Left cardiac atrium (tissue), 4 donors: ENCODE results near the gene LHX8. TPM values are rescaled to one million over a fixed set of nuclear protein-coding genes. Genes with fewer than 3 reads are reported as not detected.
"Not testable (repeated sequence)": the region's sequence is repeated elsewhere in the genome, so short reads cannot be mapped to it uniquely, and the experiment has no call there.

Source experiments
- ATAC-seq, 2 donors: fragments of 200-7000 bp; cut with Tn5 transposase; one replicate each; pipeline ENCODE4 v1.9.1; 2020; ENCODE audit warnings: mild to moderate bottlenecking in 2 of 2, moderate library complexity in 2 of 2
- DNase-seq: peaks from one replicate; pipeline ENCODE4 v3.0.0-alpha.2; 2020
- intact Hi-C, 2 donors: fragments of 100-400 bp; cut with DNase I; formaldehyde crosslinking; loops; one replicate each; pipeline versions ENCODE4 v1.14.1 to v1.15.1; 2022 to 2023
- total RNA-seq, 2 donors: library from RNA; stranded (reverse); fragmentation: NEBNext Ultra II Directional; extraction: Animal tissue kit (Norgen Biotek cat#: 25700); gene quantifications; one replicate each; pipeline ENCODE4 v1.2.1, GENCODE V29; 2021
- donor health status: DM: no; HTN: yes; CAD: no.
- donor health status: DM: no; HTN: yes; CAD: no; lungs with severe emphysema.
- donor health status: DM: yes; HTN: yes; CAD: no.
- donor health status: Dilated cardiomyopathy.

Gene LHX8
- total RNA-seq, 2 donors from 2014 or later = not detected

DNA sequence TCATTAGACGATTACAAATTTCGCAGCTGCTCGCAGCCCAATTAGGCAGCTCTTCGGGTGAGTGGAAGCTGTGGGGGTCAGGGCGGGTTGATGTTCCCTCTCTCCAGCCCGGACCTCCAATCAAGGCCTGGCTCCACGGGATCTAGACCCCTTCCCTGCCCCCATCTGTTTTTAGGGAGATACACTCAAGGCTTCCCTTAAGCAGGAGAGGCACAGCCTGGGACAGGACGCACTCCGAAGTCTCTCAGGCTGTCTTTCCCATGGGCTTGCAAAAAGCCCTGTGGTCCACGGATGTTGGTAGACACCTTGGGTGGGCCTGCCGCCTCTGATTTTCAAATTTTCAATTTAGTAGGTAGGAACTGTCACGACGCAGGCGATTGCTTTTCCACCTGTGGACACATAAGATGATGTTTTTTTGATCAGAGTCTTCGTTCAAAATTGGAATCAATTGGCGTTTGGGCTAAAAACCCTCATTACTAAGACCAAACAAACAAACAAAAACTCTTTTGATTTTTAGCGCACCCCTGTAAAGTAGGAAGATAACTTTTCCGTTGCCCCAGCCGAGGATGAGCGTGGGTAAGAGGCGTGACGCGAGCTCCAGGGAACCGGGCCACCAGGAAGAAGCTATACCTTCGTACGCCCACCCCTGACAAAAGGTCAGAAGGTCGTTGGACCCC lies 2.5 kb upstream of the LHX8 start:
- no peak for DNase-seq
- no peak for ATAC-seq
- intact Hi-C loops = no loop called here

DNA sequence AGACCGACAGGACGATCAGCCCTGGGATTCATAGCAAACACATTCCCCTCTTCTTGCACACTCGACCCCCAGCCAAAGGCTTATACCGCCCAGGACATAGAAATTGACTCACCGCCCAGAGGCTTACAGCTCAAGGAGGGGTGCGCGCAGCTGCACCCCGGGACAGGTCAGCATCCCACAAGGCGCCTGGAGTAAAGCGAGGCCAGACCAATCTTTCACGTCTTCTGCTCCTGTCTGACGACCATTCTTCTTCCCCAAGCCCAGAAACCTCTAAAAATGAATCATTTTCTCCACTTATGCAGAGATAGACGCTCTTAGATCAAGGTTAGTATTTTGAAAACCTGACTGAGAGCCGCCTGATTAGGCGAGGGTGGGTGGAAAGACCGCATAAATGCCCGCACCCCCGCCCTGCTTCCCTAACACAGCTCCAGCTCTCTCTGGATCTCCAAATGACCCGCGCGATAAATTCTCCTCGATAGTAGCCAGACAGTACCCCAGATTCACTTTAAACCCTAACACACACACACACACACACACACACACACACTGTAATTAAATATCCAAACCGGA lies 1.9 kb upstream of the LHX8 start:
- intact Hi-C loops = no loop called here
- no peak for DNase-seq
- no peak for ATAC-seq

DNA sequence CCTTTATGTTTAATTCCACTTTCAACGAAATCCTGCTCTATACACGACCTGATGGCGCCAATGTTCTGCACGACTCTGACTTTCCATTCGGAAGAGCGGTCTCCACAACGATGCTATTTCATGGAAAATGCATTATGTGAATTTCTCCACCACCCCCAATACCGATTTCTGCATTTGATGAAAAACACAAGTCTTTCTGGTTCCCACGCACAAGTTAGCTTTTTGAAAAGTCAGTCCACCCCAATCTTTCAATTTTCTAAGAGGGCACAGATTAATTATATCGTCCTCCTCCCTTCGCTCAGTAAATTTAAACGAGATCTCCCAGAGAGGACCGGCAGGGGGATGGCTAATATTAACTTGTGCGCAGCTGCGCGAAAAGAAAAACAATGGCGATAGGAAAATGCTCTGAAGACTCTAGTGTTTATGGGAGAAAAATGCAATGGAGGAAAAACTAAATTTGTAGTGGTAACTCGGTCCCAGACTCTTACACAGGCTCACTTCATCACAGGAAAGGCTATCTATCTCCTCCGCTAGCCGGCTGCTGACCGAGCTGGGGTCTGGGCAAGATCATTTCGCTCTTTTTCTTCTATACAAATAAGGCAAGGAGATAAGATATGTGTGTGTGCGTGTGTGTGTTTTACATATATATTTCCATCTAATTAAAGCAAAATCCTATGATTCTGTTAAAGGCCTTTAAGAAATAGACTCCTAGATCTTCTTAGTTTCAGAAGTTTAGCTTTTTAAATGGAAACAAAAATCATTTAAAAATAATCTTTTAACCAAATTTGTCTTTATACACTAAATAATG lies 1.2 kb upstream of the LHX8 start:
- ATAC-seq = no peak

DNA sequence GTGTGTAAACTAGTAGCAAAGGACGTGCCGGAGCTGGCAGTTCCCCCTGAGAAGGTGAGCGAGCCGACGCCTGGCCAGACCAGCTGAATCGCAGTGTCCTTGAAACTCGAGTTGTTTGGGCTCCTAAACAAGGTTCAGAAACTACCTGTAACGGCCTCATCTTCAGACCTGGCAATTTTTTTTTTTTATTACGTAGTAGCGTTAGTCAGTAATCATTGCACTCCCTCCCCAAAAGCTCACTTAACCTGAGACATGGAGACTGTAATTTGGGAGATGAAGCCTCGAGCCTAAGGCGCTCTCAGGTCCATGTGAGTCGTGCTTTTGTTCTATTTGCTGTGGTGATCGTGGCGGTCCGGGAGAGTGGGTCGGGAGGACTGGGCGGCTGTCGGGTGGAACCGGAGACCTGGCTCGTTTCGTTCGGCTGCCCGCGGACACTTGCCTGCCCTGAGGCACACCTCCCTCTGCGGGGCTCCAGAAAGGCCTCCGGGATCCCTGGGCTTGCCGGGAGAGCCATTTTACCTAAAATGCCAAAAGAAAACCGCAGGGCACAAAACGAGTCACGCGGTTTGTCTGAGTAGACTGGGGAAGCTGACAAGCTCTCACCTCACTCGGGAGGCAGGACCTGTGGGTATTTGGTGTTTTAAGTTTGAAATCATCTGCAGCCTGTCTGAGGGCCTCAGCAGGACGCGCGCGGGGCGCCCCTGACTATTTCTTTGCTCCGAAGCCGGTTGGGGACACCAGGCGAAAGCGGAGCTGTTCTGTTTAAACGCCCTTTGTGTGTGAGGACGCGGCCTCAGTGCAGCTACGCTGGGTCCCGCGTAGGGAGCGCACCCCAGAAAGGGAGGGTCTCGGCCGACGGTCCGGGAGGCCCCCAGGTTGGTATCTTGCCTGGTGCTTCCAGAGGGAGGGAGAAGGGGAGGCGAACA lies 722 bp downstream of the LHX8 start:
- ATAC-seq (no peak), DNase-seq (no peak)
- intact Hi-C loops = no loop called here

More for the DNA sequence above, 1.2 kb upstream of the LHX8 start:
- DNase-seq = no peak
- intact Hi-C loops = no loop called here

DNA sequence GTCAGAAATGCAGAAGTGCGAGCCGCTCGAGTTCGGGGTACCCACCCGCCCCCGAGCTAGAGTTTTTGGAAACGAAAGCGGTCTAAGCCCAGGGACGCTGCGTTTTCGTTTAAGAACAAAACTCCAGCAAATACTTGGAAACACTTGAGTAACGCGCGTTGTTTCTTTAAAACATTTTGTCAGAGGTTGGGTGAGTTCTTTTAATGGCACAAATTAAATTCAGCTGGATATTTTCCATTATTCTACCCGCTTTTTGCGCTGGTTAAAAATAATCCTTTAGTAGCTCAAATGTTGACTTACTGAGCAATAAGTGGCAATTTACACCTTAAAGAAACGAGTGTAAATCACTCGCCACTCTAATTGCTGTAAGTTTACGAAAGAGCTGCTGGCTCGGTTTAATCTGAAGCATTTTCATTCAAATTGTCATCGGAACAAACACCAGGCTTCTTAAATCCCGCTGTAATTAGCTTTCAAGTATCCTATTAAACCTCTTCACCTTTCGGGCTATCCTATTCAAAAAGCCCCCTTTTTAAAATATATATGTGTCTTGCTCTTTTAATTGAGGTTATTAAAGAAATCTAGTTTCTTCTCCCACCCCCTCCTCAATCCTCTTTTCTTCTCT lies 1.5 kb downstream of the LHX8 start:
- intact Hi-C loops = no loop called here
- ATAC-seq (no peak), DNase-seq (no peak)

DNA sequence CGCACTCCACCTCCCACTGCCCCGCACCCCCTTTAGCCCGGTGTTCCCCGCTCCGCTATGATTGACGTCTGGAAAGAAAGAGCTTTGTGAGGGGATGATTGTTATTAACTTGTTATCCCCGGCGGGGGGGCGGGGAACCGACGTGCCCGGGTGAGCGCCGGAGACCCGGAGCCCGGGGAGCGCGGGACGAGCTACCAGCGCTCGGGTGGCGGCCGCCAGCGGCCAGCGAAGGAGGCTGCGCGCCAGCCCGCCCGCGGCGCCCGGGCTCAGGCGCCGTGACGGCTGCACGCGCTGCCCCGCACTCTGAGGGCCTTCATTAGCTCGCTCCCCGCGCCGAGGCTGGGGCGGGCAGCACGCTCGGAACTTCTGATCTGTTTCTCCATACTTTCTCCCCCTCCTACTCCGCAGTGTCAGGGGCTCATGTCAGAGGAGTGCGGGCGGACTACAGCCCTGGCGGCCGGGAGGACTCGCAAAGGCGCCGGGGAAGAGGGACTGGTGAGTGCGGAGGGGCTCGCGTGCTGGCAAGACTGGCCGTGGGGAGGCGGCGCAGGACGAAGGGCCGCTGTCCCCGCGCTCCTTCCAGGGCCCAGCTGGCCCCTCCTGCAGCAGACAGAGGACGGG lies 2.1 kb downstream of the LHX8 start:
- ATAC-seq (peak; percentile 19 to 22), DNase-seq (no peak)
- intact Hi-C loops = no loop called here

DNA sequence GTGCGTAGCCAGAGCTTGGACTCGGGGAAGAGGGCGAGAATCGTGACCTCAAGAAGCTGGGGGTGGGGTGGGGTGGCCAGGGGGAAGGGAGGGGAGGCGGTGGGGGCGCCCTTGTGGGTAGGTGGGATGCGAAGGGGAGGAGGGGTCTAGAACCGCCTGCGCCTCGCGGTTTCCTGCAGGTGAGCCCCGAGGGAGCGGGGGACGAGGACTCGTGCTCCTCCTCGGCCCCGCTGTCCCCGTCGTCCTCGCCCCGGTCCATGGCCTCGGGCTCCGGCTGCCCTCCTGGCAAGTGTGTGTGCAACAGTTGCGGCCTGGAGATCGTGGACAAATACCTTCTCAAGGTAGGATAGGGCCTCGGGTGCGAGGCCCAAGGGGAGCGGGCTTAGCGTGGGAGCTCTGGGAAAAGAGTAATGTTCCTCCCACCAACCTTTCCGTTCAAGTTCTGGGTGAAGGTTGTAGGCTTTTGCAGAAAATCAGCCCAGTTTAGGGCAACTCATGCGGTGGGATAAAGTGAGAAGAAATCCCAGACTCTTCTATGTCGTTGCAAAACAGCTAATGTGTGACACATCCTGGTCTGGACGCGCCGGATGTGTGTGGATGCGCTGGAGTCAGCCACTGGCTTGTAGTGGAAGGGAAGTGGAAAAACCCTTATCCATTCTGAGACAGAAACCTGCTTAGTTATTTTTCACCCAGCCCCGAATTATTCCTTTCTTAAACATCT lies 2.9 kb downstream of the LHX8 start:
- intact Hi-C loops = no loop called here
- DNase-seq (no peak), ATAC-seq (no peak)

DNA sequence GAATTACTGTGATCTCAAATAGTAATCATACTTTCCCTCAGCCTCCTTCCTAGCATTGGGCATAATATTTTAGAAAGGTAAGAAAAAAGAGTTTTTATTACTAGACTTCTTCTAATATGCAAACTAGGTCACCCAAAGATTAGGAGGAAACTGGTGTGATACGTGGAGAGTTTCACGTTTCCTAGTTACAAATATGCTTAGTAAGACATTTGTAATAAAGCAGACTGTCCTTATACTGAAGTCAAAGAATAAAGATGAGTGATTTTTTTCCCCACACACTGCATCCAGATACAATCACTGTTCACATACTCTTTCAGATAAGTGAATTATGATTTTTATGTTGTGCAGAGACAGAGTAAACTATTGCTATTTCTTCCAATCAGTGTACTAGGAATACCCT lies 17.9 kb downstream of the LHX8 start:
- no peak for DNase-seq
- ATAC-seq = no peak
- intact Hi-C loops = no loop called here

DNA sequence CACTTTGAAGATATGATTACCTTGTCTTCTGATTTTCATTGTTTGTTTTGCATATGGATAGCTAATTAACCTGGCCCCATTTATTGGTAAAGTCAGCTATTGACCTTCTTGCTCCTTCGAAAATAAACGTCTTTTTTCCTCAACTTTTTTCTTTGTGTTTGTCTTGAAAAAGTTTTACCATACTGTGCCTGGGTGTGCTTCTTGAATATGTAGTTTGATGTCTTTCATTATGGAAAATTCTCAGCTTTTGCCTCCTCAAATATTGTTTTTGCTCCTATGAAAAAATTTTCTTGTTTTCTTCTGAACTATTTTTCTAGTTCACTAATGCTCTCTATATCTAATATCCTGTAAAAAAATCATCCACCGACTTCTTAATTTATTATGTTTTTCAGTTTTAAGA lies 25.0 kb downstream of the LHX8 start:
- intact Hi-C loops = no loop called here
- no peak for ATAC-seq
- no peak for DNase-seq

DNA sequence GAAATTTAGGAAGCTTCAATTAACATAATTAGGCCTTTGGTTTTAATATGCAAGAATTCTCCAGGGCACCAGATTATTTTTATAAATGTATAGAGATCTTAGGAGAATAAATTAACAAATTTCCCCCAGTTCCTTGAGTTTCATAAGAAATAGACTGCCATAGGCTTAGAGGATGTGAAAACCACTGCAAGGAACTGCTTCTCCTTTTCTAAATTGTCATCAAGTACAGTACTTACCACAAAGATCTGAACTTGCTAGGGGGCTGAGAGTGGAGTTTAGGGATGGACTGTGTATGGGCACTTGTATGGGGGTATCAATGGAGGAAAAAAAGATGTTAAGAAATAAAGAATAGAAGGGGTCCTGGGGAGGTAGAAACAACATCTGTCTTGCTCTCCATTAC lies 31.1 kb downstream of the LHX8 start:
- intact Hi-C loops = no loop called here
- ATAC-seq (no peak), DNase-seq (no peak)

DNA sequence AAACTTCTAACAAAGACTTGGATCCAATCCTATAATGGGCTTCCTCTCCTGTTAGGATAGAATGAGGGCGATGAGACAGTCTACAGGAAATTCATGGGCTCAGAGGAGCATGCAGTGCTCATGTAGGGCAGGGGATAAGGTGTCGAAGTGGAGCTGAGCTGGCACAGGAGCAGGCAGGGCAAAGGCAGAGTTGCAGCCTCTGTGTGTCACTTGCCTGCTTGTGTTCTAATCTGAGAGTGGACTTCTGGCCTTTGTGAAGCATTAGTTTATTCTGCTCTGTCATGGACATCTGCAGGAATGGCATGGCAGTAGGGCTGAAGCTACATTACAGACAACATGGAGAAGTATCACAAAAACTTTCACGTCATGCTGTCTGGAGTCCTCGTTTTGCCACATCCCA lies 32.6 kb downstream of the LHX8 start:
- intact Hi-C loops = no loop called here
- DNase-seq = no peak

DNA sequence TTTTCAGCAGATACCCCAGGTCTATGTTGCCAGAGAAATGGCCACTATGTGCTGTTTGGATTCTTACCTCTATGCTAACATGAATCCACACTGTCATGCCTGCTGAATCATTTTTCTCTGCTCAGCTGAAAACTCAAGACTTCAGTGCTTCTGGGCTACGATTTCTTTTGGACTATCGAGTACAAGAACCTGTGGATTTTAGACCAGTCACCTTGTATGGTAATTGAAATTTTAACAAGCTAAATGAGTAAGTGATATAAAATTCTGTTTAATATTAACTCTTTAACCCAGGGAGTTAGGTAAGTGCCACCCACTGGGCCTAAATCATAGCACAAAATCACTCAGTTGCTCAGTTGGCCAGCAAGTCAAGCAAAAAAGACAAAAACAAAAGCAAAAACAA lies 35.8 kb downstream of the LHX8 start:
- ATAC-seq (no peak), DNase-seq (no peak)
- intact Hi-C loops = no loop called here

More for the DNA sequence above, 32.6 kb downstream of the LHX8 start:
- ATAC-seq = peak in 1 of 2 donors; percentile 58

DNA sequence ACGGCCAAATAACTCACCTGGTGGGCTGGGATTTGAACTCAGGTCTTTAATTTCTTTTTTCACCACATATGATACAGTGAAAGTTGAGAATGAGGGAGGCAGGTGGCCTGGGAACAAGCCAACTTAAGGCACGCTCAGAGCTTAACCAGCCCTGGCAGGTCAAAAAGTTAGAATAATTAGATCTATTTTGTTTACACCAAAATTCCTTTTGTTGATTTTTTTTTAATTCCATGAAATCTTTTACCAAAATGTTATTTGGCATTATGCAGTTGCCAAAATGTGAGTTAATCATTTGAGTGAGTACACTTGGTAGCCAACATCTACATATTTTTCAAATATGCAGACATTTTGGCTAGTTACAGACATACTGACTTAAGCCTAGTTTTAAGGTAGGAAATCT lies 36.8 kb downstream of the LHX8 start:
- DNase-seq = no peak
- intact Hi-C loops = no loop called here
- no peak for ATAC-seq

DNA sequence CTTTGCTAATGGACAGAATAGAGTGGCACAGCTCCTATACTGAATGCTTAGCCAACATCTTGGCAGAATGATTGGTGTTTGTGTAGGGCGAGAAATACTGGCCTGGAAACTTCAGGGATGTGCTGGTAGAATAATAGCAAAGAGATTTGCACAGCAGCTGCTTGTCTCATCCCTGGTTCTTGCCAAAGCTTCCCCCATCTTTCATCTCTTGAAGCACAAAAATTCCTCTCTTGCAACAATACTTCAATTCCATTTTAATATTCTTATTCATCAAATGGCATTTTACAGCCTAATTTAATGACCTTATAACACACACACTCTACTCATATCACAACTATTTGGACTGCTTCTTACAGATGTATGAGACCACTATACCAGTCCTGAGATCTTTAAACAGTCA lies 37.7 kb downstream of the LHX8 start:
- ATAC-seq (no peak), DNase-seq (no peak)
- intact Hi-C loops = no loop called here

DNA sequence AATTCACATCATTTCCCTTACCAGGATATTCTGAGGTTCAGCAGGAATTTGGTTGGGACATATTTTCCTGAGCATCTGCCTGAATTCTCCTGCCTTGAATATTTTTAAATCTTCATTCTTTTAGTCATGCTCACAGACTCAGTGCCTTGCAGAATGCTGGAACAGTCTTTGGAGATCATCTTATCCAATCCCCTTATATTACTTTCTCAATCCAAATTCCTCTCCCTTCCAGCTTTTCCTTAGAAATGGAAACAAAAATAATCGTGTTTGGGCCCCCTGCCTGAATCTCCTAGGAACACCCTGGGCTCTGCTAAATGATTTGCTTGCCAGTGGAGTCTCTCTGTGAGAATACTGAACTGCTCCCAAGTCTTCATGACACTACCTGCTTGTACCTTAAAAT lies 38.4 kb downstream of the LHX8 start:
- intact Hi-C loops = no loop called here
- ATAC-seq = peak in 1 of 2 donors; percentile 70

DNA sequence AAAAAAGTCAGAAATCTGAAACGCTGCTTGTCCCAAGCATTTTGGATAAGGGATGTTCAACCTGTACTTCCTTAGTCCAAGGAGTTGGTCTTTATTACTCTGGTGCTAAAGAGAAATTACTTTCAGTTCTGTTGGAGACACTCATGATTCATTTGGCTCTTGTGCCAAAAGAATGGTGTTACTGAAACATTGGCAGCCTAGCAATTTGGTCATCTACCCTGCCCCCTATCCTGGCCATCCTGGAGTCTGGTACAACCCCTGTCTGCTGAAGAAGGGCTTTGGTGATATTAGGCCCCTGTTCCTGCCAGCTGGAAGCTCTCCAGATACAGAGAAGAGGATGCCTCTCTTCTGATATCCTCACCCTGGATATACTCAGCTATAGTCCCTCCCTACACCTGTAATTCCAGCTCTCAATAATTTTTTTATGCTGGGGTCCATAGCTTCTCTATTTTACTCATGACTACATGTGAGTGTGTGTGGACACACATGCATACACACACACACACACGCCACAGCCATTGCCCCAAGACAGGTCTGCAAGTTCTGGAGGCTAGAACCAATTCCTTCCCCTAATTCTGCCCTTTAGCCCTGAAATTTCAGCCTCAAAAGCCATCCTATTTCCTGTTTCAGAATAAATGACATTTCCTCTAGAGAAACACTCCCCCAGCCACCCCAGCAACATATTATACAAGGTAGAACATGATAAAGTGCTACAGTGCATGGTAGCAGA lies 40.0 kb downstream of the LHX8 start:
- DNase-seq (no peak), ATAC-seq (no peak)
- intact Hi-C loops = no loop called here

More for the DNA sequence above, 38.4 kb downstream of the LHX8 start:
- no peak for DNase-seq

DNA sequence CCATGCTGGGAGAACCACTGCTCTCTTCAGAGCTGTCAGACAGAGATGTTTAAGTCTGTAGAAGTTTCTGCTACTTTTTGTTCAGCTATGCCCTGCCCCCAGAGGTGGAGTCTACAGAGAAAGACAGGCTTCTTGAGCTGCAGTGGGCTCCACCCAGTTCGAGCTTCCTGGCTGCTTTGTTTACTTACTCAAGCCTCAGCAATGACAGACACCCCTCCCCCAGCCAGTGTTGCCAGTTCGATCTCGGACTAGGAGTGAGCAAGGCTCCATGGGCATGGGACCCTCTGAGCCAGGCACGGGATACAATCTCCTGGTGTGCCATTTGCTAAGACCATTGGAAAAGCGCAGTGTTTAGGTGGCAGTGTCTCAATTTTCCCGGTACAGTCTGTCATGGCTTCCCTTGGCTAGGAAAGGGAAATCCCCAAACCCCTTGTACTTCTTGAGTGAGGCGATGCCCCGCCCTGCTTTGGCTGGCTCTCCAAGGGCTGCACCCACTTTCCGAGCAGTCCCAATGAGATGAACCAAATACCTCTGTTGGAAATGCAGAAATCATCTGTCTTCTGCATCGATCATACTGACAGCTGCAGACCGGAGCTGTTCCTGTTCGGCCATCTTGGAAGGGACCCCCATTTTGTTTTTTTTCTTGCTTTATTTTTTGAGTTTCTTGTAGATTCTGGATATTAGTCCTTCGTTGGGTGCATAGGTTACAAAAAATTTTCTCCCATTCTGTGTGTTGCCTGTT lies 47.2 kb downstream of the LHX8 start:
- DNase-seq, ATAC-seq, intact Hi-C loops: not testable (repeated sequence)
